Measurements from ENCODE around the gene C1orf21.

GRCh38 chr1:184354719-184355118, 32.1 kb upstream of the C1orf21 start:
- TF ChIP-seq POLR2A (IDR thresholded peaks at IDR 0.05; ENCODE audit: low read length) (no peak), GATA1 (IDR thresholded peaks at IDR 0.05; ENCODE audit: low read depth, low read length) (no peak)
